GM12878 (cell line): ENCODE results near the gene TELO2. TPM values are rescaled to one million over a fixed set of nuclear protein-coding genes. Genes with fewer than 3 reads are reported as not detected.

Source experiments
- ASH2L ChIP-seq: fragments of 300-600, 200-600 bp; sonication (generic); IDR thresholded peaks from 2 replicates; pipeline ENCODE4 v1.6.1; 2017; ENCODE audit warnings: low read depth, mild to moderate bottlenecking, borderline replicate concordance
- CBX5 ChIP-seq: sonication (generic); IDR thresholded peaks from 2 replicates; pipeline ENCODE4 v1.6.1; 2016; ENCODE audit warnings: low read depth, moderate library complexity, mild to moderate bottlenecking, inconsistent platforms
- CEBPB ChIP-seq, 2 experiments: fragments of 150-350 bp in 1 of 2; IDR thresholded peaks; 2 replicates each; pipeline ENCODE4 v1.6.1; 2012 to 2014; ENCODE audit warnings: low read depth in 2 of 2, low read length in 2 of 2, borderline replicate concordance in 1 of 2, inconsistent platforms in 1 of 2
- FOXK2 ChIP-seq: fragments of 450-650 bp; IDR thresholded peaks from 2 replicates; pipeline ENCODE4 v1.6.1; 2017; ENCODE audit warnings: mild to moderate bottlenecking, moderate library complexity
- MEF2B ChIP-seq: fragments of 450-650 bp; IDR thresholded peaks from 2 replicates; pipeline ENCODE4 v1.6.1; 2018; ENCODE audit warnings: mild to moderate bottlenecking, moderate library complexity; ENCODE audit not compliant: partially characterized antibody, poor library complexity, severe bottlenecking
- MYB ChIP-seq: fragments of 150-350 bp; IDR thresholded peaks from 2 replicates; pipeline ENCODE4 v1.6.1; 2014; ENCODE audit warnings: mild to moderate bottlenecking, low read depth, low read length, borderline replicate concordance
- MYC ChIP-seq: IDR thresholded peaks from 2 replicates; pipeline ENCODE4 v1.6.1; 2011; ENCODE audit warnings: mild to moderate bottlenecking, low read length, moderate library complexity, inconsistent platforms; ENCODE audit not compliant: insufficient read depth, insufficient replicate concordance, insufficient read length, severe bottlenecking
- NFXL1 ChIP-seq: fragments of 450-650 bp; IDR thresholded peaks from 2 replicates; pipeline ENCODE4 v1.6.1; 2017; ENCODE audit warnings: antibody characterized with exemption, mild to moderate bottlenecking, borderline replicate concordance
- NR2C1 ChIP-seq: fragments of 450-650 bp; IDR thresholded peaks from 2 replicates; pipeline ENCODE4 v1.6.1; 2017; ENCODE audit warnings: antibody characterized with exemption, mild to moderate bottlenecking, moderate library complexity
- NR2F1 ChIP-seq: fragments of 450-650 bp; conservative IDR thresholded peaks from 2 replicates; pipeline ENCODE4 v1.6.1; 2017; ENCODE audit warnings: mild to moderate bottlenecking
- NRF1 ChIP-seq: conservative IDR thresholded peaks from 2 replicates; pipeline ENCODE4 v1.6.1; 2011; ENCODE audit warnings: mild to moderate bottlenecking, low read depth, low read length, improper control_type of control experiment
- PBX3 ChIP-seq: IDR thresholded peaks from 2 replicates; pipeline ENCODE4 v1.6.1; 2011; ENCODE audit warnings: mild to moderate bottlenecking, low read depth, low read length, moderate library complexity; ENCODE audit not compliant: insufficient replicate concordance
- PML ChIP-seq: IDR thresholded peaks from 2 replicates; pipeline ENCODE4 v1.6.1; 2012; ENCODE audit warnings: low read length, inconsistent platforms
- RAD51 ChIP-seq: fragments of 450-650 bp; IDR thresholded peaks from 2 replicates; pipeline ENCODE4 v1.6.1; 2016; ENCODE audit warnings: moderate library complexity, mild to moderate bottlenecking, inconsistent platforms
- RELB ChIP-seq: fragments of 450-650 bp; IDR thresholded peaks from 2 replicates; pipeline ENCODE4 v1.6.1; 2017; ENCODE audit warnings: low read depth, mild to moderate bottlenecking, moderate library complexity
- TCF7 ChIP-seq: IDR thresholded peaks from 2 replicates; pipeline ENCODE4 v1.6.1; 2014; ENCODE audit warnings: antibody characterized with exemption, borderline replicate concordance
- polyA plus RNA-seq, 11 experiments: library from polyadenylated mRNA; depleted of rRNA in 4 of 11; unstranded in 6 of 11; stranded (reverse) in 5 of 11; fragments of >200 nt; fragmentation: Nextera tagmentation in 4 of 11; fragmentation: Illumina TruSeq in 1 of 11; extraction: Ambion mirVana in 4 of 11; extraction: Trizol in 1 of 11; gene quantifications; 1 replicate in 1 of 11; 2 replicates in 10 of 11; pipeline versions ENCODE4 v1.2.1 to v1.2.3, GENCODE V29; 2011 to 2016; ENCODE audit warnings: inconsistent platforms in 2 of 11, missing spikeins in 2 of 11, low read depth in 1 of 11
- total RNA-seq, 4 experiments: library from RNA; depleted of rRNA in 3 of 4; stranded (reverse); fragments of >200 nt in 3 of 4; fragmentation: Illumina TruSeq in 1 of 4; extraction: Trizol in 1 of 4; gene quantifications; 2 replicates each; pipeline versions ENCODE4 v1.2.1 to v1.2.3, GENCODE V29; 2013 to 2021
- TF ChIP-seq, protein P1 (sequence below): fragments of 450-650 bp; IDR thresholded peaks from 2 replicates; pipeline ENCODE4 v1.6.1; 2017; ENCODE audit warnings: mild to moderate bottlenecking, low read depth, inconsistent platforms; ENCODE audit not compliant: poor library complexity, severe bottlenecking
- TF ChIP-seq, protein P2 (sequence below): fragments of 450-650 bp; IDR thresholded peaks from 2 replicates; pipeline ENCODE4 v1.6.1; 2018; ENCODE audit warnings: mild to moderate bottlenecking, low read depth, moderate library complexity; ENCODE audit not compliant: partially characterized antibody
- TF ChIP-seq, protein P3 (sequence below): fragments of 150-350 bp; IDR thresholded peaks from 2 replicates; pipeline ENCODE4 v1.6.1; 2016; ENCODE audit warnings: low read depth, low read length

TELO2 gene
- total and polyA plus RNA-seq, 10 of the 15 experiments (the other 5 are each of a cell fraction or from before 2014, with no cell fraction given): 0.55 to 72.8 (median 18.6) TPM

DNA sequence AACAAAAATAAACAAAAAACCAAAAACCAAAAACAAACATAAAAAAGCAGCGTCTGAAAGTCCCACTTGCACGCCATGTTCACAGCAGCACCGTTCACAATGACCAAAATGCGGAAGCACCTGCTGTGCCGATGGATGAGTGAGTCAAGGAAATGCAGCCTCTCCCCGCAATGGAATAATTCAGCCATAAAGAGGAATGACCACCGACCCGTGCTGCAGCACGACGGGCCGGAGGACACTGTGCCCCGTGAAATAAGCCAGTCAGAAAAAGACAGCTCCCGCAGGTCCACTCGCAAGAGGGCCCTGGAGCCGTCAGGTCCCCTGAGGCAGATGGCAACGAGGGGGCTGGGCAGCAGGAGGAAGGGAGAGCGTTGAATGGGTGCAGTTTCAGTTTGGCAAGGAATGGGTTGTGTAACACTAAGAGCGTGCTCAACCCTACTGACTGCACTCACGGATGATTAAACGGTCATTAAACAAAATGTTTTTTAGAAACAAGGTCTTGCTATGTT lies 23.4 kb upstream of the TELO2 start (continued):
- TF ChIP-seq, protein P1, sequence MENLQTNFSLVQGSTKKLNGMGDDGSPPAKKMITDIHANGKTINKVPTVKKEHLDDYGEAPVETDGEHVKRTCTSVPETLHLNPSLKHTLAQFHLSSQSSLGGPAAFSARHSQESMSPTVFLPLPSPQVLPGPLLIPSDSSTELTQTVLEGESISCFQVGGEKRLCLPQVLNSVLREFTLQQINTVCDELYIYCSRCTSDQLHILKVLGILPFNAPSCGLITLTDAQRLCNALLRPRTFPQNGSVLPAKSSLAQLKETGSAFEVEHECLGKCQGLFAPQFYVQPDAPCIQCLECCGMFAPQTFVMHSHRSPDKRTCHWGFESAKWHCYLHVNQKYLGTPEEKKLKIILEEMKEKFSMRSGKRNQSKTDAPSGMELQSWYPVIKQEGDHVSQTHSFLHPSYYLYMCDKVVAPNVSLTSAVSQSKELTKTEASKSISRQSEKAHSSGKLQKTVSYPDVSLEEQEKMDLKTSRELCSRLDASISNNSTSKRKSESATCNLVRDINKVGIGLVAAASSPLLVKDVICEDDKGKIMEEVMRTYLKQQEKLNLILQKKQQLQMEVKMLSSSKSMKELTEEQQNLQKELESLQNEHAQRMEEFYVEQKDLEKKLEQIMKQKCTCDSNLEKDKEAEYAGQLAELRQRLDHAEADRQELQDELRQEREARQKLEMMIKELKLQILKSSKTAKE: no peak
- TF ChIP-seq PBX3: no peak
- no peak for TF ChIP-seq NR2C1
- no peak for TF ChIP-seq NRF1
- TF ChIP-seq FOXK2: no peak
- TF ChIP-seq NFXL1: no peak
- 0 out of 2 replicates have a peak, but pooled peaks have one; percentile 30 for TF ChIP-seq PML
- no peak for TF ChIP-seq RAD51
- no peak for TF ChIP-seq ASH2L
- no peak for TF ChIP-seq MYB
- TF ChIP-seq MYC: no peak
- TF ChIP-seq CEBPB (IDR thresholded peaks at IDR 0.05; ENCODE audit: borderline replicate concordance in 1 of 2, low read depth in 2 of 2, low read length in 2 of 2): no peak
- TF ChIP-seq, protein P2, sequence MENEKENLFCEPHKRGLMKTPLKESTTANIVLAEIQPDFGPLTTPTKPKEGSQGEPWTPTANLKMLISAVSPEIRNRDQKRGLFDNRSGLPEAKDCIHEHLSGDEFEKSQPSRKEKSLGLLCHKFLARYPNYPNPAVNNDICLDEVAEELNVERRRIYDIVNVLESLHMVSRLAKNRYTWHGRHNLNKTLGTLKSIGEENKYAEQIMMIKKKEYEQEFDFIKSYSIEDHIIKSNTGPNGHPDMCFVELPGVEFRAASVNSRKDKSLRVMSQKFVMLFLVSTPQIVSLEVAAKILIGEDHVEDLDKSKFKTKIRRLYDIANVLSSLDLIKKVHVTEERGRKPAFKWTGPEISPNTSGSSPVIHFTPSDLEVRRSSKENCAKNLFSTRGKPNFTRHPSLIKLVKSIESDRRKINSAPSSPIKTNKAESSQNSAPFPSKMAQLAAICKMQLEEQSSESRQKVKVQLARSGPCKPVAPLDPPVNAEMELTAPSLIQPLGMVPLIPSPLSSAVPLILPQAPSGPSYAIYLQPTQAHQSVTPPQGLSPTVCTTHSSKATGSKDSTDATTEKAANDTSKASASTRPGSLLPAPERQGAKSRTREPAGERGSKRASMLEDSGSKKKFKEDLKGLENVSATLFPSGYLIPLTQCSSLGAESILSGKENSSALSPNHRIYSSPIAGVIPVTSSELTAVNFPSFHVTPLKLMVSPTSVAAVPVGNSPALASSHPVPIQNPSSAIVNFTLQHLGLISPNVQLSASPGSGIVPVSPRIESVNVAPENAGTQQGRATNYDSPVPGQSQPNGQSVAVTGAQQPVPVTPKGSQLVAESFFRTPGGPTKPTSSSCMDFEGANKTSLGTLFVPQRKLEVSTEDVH: no peak
- TF ChIP-seq, protein P3, sequence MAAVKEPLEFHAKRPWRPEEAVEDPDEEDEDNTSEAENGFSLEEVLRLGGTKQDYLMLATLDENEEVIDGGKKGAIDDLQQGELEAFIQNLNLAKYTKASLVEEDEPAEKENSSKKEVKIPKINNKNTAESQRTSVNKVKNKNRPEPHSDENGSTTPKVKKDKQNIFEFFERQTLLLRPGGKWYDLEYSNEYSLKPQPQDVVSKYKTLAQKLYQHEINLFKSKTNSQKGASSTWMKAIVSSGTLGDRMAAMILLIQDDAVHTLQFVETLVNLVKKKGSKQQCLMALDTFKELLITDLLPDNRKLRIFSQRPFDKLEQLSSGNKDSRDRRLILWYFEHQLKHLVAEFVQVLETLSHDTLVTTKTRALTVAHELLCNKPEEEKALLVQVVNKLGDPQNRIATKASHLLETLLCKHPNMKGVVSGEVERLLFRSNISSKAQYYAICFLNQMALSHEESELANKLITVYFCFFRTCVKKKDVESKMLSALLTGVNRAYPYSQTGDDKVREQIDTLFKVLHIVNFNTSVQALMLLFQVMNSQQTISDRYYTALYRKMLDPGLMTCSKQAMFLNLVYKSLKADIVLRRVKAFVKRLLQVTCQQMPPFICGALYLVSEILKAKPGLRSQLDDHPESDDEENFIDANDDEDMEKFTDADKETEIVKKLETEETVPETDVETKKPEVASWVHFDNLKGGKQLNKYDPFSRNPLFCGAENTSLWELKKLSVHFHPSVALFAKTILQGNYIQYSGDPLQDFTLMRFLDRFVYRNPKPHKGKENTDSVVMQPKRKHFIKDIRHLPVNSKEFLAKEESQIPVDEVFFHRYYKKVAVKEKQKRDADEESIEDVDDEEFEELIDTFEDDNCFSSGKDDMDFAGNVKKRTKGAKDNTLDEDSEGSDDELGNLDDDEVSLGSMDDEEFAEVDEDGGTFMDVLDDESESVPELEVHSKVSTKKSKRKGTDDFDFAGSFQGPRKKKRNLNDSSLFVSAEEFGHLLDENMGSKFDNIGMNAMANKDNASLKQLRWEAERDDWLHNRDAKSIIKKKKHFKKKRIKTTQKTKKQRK: no peak
- no peak for TF ChIP-seq TCF7
- no peak for TF ChIP-seq NR2F1
- TF ChIP-seq RELB: no peak
- TF ChIP-seq CBX5: no peak
- TF ChIP-seq MEF2B: peak; percentile 78
